Hepatocyte (in vitro differentiated cells): ENCODE data around the gene CCBE1.

Source experiments
- EZH2 ChIP-seq: fragments of 200-600 bp; sonication (generic); IDR thresholded peaks from 2 replicates; pipeline ENCODE4 v1.6.1; 2016; ENCODE audit warnings: antibody characterized with exemption, mild to moderate bottlenecking, borderline replicate concordance
- EZH2phosphoT487 ChIP-seq: fragments of 200-600 bp; sonication (generic); IDR thresholded peaks from one replicate; pipeline ENCODE4 v1.6.1; 2018; ENCODE audit warnings: antibody characterized with exemption, mild to moderate bottlenecking, low read depth, moderate library complexity; ENCODE audit not compliant: unreplicated experiment, severe bottlenecking
- TF ChIP-seq, protein P1 (sequence below): fragments of 200-600 bp; sonication (generic); IDR thresholded peaks from 2 replicates; pipeline ENCODE4 v1.5.1; 2016; ENCODE audit warnings: antibody characterized with exemption, mild to moderate bottlenecking; ENCODE audit not compliant: poor library complexity

- TF ChIP-seq, protein P1, sequence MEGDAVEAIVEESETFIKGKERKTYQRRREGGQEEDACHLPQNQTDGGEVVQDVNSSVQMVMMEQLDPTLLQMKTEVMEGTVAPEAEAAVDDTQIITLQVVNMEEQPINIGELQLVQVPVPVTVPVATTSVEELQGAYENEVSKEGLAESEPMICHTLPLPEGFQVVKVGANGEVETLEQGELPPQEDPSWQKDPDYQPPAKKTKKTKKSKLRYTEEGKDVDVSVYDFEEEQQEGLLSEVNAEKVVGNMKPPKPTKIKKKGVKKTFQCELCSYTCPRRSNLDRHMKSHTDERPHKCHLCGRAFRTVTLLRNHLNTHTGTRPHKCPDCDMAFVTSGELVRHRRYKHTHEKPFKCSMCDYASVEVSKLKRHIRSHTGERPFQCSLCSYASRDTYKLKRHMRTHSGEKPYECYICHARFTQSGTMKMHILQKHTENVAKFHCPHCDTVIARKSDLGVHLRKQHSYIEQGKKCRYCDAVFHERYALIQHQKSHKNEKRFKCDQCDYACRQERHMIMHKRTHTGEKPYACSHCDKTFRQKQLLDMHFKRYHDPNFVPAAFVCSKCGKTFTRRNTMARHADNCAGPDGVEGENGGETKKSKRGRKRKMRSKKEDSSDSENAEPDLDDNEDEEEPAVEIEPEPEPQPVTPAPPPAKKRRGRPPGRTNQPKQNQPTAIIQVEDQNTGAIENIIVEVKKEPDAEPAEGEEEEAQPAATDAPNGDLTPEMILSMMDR: peak; percentile 66
- TF ChIP-seq EZH2: no peak
- no peak for TF ChIP-seq EZH2phosphoT487
Measured at GRCh38 chr18:59631583-59632181, 65.5 kb downstream of the CCBE1 start.
